Epidermal melanocyte (primary cell): ENCODE measurements around the gene UNC13D.
"Not testable (repeated sequence)": the region's sequence is repeated elsewhere in the genome, so short reads cannot be mapped to it uniquely, and the experiment has no call there.

ENCODE experiments used
- DNase-seq: peaks from one replicate; pipeline ENCODE4 v3.0.0; 2011; ENCODE audit warnings: low spot score; ENCODE audit not compliant: insufficient read length

UNC13D gene

GRCh38 chr17:75803883-75804282 lies 40.3 kb downstream of the UNC13D start:
- DNase-seq, result no peak

GRCh38 chr17:75799402-75799801 lies 44.8 kb downstream of the UNC13D start:
- no peak for DNase-seq

- no peak for DNase-seq
Measured at GRCh38 chr17:75795820-75796607, 48.2 kb downstream of the UNC13D start.

GRCh38 chr17:75793460-75793859 lies 50.7 kb downstream of the UNC13D start:
- no peak for DNase-seq

GRCh38 chr17:75791254-75791653 lies 53.0 kb downstream of the UNC13D start:
- DNase-seq, result no peak

- no peak for DNase-seq
Measured at GRCh38 chr17:75785016-75785890, 59.0 kb downstream of the UNC13D start.

- peak; percentile 93 for DNase-seq
Measured at GRCh38 chr17:75784473-75785015, 59.7 kb downstream of the UNC13D start, which contains the start of gene UNK. Gene UNK, plus strand, starts transcription at chr17:75784806. Its CDS starts 75 bp downstream, at chr17:75784881.

GRCh38 chr17:75783803-75784472 lies 60.3 kb downstream of the UNC13D start:
- no peak for DNase-seq

GRCh38 chr17:75783069-75783783 lies 61.0 kb downstream of the UNC13D start:
- no peak for DNase-seq

- DNase-seq, result no peak
Measured at GRCh38 chr17:75779987-75780889, 64.0 kb downstream of the UNC13D start.

- peak; percentile 98 for DNase-seq
Measured at GRCh38 chr17:75779250-75779986, 64.8 kb downstream of the UNC13D start.

- no peak for DNase-seq
Measured at GRCh38 chr17:75778861-75779249, 65.3 kb downstream of the UNC13D start.

GRCh38 chr17:75778066-75778860 lies 65.9 kb downstream of the UNC13D start:
- not testable (repeated sequence) for DNase-seq

- DNase-seq, result no peak
Measured at GRCh38 chr17:75777296-75777922, 66.8 kb downstream of the UNC13D start.
